Gastrocnemius medialis (tissue), 4 donors: ENCODE data around the gene EMC10.
"Not testable (repeated sequence)": the region's sequence is repeated elsewhere in the genome, so short reads cannot be mapped to it uniquely, and the experiment has no call there.

Experiments
- POLR2A ChIP-seq, 2 donors: fragments of 450-650 bp; IDR thresholded peaks; one replicate each; pipeline ENCODE4 v1.6.1; 2017; ENCODE audit warnings: antibody characterized with exemption in 2 of 2, mild to moderate bottlenecking in 2 of 2, moderate library complexity in 2 of 2
- TF ChIP-seq, protein P1 (sequence below), 5 experiments: fragments of 450-650 bp in 3 of 5; fragments of 200-600 bp in 2 of 5; sonication (generic) in 2 of 5; IDR thresholded peaks in 4 of 5; conservative IDR thresholded peaks in 1 of 5; 1 replicate in 4 of 5; 2 replicates in 1 of 5; pipeline ENCODE4 v1.5.1; 2016 to 2019; ENCODE audit warnings: antibody characterized with exemption in 5 of 5, mild to moderate bottlenecking in 3 of 5, moderate library complexity in 3 of 5

DNA sequence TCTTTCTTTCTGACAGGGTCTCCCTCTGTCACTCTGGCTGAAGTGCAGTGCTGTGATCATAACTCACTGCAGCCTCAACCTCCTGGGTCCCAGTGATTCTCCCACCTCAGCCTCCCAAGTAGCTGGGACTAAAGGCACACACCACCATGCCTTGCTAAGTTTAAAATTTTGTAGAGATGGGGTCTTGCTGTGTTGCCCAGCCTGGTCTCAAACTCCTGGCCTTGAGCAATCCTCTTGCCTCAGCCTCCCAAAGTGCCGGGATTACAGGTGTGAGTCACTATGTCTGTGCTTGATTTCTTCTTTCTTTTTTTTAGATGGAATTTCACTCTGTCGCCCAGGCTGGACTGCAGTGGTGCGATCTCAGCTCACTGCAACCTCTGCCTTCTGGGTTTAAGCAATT lies 51.7 kb downstream of the EMC10 start:
- not testable (repeated sequence) for TF ChIP-seq POLR2A (IDR thresholded peaks at IDR 0.05)
- TF ChIP-seq, protein P1, sequence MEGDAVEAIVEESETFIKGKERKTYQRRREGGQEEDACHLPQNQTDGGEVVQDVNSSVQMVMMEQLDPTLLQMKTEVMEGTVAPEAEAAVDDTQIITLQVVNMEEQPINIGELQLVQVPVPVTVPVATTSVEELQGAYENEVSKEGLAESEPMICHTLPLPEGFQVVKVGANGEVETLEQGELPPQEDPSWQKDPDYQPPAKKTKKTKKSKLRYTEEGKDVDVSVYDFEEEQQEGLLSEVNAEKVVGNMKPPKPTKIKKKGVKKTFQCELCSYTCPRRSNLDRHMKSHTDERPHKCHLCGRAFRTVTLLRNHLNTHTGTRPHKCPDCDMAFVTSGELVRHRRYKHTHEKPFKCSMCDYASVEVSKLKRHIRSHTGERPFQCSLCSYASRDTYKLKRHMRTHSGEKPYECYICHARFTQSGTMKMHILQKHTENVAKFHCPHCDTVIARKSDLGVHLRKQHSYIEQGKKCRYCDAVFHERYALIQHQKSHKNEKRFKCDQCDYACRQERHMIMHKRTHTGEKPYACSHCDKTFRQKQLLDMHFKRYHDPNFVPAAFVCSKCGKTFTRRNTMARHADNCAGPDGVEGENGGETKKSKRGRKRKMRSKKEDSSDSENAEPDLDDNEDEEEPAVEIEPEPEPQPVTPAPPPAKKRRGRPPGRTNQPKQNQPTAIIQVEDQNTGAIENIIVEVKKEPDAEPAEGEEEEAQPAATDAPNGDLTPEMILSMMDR (IDR thresholded peaks at IDR 0.05 in 4 of 5, conservative IDR thresholded peaks at IDR 0.05 in 1 of 5): not testable (repeated sequence)
